Smooth muscle cell (in vitro differentiated cells): Measurements from ENCODE around the gene HMGB2. TPM values are rescaled to one million over a fixed set of nuclear protein-coding genes. Genes with fewer than 3 reads are reported as not detected.
A peak's percentile ranks its signal among the peaks of the same experiment; 100 is the strongest.

Experiments
- DNase-seq: peaks from one replicate; lab custom pipeline; 2025; ENCODE audit not compliant: unreplicated experiment; lab: John Stamatoyannopoulos, UW
- H2AFZ ChIP-seq: fragments of 200-600 bp; sonication (generic); 2 replicates; pipeline ENCODE4 v1.6.0; 2016; ENCODE audit warnings: antibody characterized with exemption, low read depth, mild to moderate bottlenecking
- H3F3A ChIP-seq: fragments of 200-600 bp; sonication (generic); 2 replicates; pipeline ENCODE4 v1.6.0; 2017; ENCODE audit warnings: antibody characterized with exemption, low read depth
- H3K27ac ChIP-seq: fragments of 200-600 bp; sonication (generic); 2 replicates; pipeline ENCODE4 v1.5.1; 2016; ENCODE audit warnings: low read depth, mild to moderate bottlenecking
- H3K27me3 ChIP-seq: fragments of 200-600 bp; sonication (generic); 2 replicates; pipeline ENCODE4 v1.6.1; 2016; ENCODE audit warnings: low read depth, mild to moderate bottlenecking
- H3K36me3 ChIP-seq: fragments of 200-600 bp; sonication (generic); 2 replicates; pipeline ENCODE4 v1.5.1; 2016; ENCODE audit warnings: low read depth
- H3K4me1 ChIP-seq: fragments of 200-600 bp; sonication (generic); 2 replicates; pipeline ENCODE4 v1.5.1; 2016; ENCODE audit warnings: low read depth
- H3K4me2 ChIP-seq: fragments of 200-600 bp; sonication (generic); 2 replicates; pipeline ENCODE4 v1.6.0; 2016; ENCODE audit warnings: mild to moderate bottlenecking
- H3K4me3 ChIP-seq: fragments of 200-600 bp; sonication (generic); 2 replicates; pipeline ENCODE4 v1.5.1; 2016; ENCODE audit warnings: mild to moderate bottlenecking
- H3K79me2 ChIP-seq: fragments of 200-600 bp; sonication (generic); 2 replicates; pipeline ENCODE4 v1.6.0; 2016; ENCODE audit warnings: low read depth, mild to moderate bottlenecking
- H3K9ac ChIP-seq: fragments of 200-600 bp; sonication (generic); 2 replicates; pipeline ENCODE4 v1.6.0; 2016; ENCODE audit warnings: low read depth
- H3K9me3 ChIP-seq: fragments of 200-600 bp; sonication (generic); replicated peaks from 2 replicates; pipeline ENCODE4 v1.5.1; 2016; ENCODE audit warnings: low read depth
- H4K20me1 ChIP-seq: fragments of 200-600 bp; sonication (generic); 2 replicates; pipeline ENCODE4 v1.6.0; 2016; ENCODE audit warnings: low read depth
- WGBS: methylation state at CpG from one replicate; pipeline ENCODE4 v1.1.7; 2016; ENCODE audit warnings: low lambda C conversion rate; 5-methylcytosine and 5-hydroxymethylcytosine counted together
- polyA plus RNA-seq: library from polyadenylated mRNA; unstranded; fragments of >200 nt; fragmentation: Nextera tagmentation; extraction: Ambion mirVana; gene quantifications from 2 replicates; pipeline ENCODE4 v1.2.1, GENCODE V29; 2016
- total RNA-seq: library from RNA; depleted of rRNA; stranded (reverse); fragments of >200 nt; gene quantifications from 2 replicates; pipeline ENCODE4 v1.2.3, GENCODE V29; 2014
- TF ChIP-seq, protein P1 (sequence below): fragments of 200-600 bp; sonication (generic); IDR thresholded peaks from 2 replicates; pipeline ENCODE4 v1.5.1; 2017; ENCODE audit warnings: borderline replicate concordance, mild to moderate bottlenecking, antibody characterized with exemption; ENCODE audit not compliant: insufficient read depth, poor library complexity, severe bottlenecking

The HMGB2 gene
- total and polyA plus RNA-seq, 2 experiments from 2014 or later = 22.6 to 54.9 TPM

DNA sequence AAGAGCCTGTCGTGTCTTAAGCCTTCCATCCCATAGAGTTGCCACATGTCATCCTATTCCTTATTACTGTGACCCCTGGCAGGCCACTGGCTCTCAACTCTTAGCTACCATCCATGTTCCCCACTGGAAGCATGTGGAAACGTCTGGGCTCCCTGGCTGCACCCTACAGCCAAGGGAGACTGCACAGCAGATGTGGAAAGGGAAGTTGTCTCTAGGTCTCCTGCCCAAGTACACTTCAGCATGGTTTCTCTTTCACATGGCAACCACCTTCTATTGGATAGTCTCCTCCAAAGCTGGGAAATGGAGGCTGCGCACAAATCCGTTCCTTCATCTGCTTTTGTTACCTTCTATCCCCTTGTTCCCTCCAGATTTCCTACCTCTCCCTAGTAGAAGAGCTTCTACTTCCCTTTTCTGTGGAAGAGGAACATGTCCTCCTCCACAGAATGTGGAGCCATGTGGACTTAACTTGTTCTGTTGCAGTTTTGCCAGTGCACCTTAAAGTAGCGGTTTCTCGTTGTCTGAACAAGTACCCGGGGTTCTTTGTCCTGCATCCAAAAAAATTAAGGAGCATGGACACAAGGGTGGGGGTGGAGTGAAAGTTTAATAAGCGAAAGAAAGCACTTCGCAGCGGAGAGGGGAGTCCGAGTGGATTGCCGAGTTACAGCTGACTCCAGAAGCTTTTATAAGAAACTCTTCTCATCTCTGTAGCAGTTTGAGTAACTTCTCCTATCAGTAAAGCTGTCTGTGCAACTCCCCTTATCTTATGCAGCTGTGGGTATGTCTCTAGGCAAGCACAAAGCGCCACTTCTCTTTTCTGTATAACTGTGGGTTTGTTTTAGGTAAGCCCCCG lies 52.5 kb downstream of the HMGB2 start:
- TF ChIP-seq, protein P1, sequence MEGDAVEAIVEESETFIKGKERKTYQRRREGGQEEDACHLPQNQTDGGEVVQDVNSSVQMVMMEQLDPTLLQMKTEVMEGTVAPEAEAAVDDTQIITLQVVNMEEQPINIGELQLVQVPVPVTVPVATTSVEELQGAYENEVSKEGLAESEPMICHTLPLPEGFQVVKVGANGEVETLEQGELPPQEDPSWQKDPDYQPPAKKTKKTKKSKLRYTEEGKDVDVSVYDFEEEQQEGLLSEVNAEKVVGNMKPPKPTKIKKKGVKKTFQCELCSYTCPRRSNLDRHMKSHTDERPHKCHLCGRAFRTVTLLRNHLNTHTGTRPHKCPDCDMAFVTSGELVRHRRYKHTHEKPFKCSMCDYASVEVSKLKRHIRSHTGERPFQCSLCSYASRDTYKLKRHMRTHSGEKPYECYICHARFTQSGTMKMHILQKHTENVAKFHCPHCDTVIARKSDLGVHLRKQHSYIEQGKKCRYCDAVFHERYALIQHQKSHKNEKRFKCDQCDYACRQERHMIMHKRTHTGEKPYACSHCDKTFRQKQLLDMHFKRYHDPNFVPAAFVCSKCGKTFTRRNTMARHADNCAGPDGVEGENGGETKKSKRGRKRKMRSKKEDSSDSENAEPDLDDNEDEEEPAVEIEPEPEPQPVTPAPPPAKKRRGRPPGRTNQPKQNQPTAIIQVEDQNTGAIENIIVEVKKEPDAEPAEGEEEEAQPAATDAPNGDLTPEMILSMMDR = no peak
- H3K4me2 ChIP-seq = peak overlapping the region; percentile 31
- no peak overlapping the region for H3K9ac ChIP-seq
- H3F3A ChIP-seq = no peaks in the 10 kb centered on the region
- H3K9me3 ChIP-seq = peaks cover 10% of the 10 kb centered on the region
- H2AFZ ChIP-seq = no peak overlapping the region
- H3K36me3 ChIP-seq = peaks cover 6% of the 10 kb centered on the region
- H3K4me3 ChIP-seq = peak overlapping the region; percentile 10
- H3K27ac ChIP-seq = no peak overlapping the region
- DNase-seq = no peak
- no peaks in the 10 kb centered on the region for H3K27me3 ChIP-seq
- H3K79me2 ChIP-seq = no peaks in the 10 kb centered on the region
- WGBS = 75% methylated on average over 14 of the region's 14 CpGs
- H3K4me1 ChIP-seq = peaks cover 4% of the 10 kb centered on the region
- no peaks in the 10 kb centered on the region for H4K20me1 ChIP-seq

Other genes with a start within 250 kb of the HMGB2 start
- 22.0 and 33.4 TPM in 2 replicates for gene GALNT7, start 165.5 kb downstream of the HMGB2 start, total RNA-seq
- 8.1 and 9.0 TPM in 2 replicates for gene GALNT7, start 165.5 kb downstream of the HMGB2 start, polyA plus RNA-seq
- 18.6 and 19.6 TPM in 2 replicates for gene SAP30, start 36.6 kb upstream of the HMGB2 start, total RNA-seq
- 33.8 and 35.2 TPM in 2 replicates for gene SAP30, start 36.6 kb upstream of the HMGB2 start, polyA plus RNA-seq
- gene SCRG1, start 64.8 kb upstream of the HMGB2 start, total RNA-seq = 3.1 and 5.2 TPM in 2 replicates
- gene SCRG1, start 64.8 kb upstream of the HMGB2 start, polyA plus RNA-seq = 8.9 and 18.5 TPM in 2 replicates
- gene HAND2, start 195.9 kb upstream of the HMGB2 start, total RNA-seq = 243 and 265 TPM in 2 replicates
- gene HAND2, start 195.9 kb upstream of the HMGB2 start, polyA plus RNA-seq = 287 and 324 TPM in 2 replicates